ENCODE results near the gene ANKRD33B. TPM values are rescaled to one million over a fixed set of nuclear protein-coding genes. Genes with fewer than 3 reads are reported as not detected.
"Not testable (repeated sequence)": the region's sequence is repeated elsewhere in the genome, so short reads cannot be mapped to it uniquely, and the experiment has no call there.

ANKRD33B gene
- total and polyA plus RNA-seq, 2 of the 13 experiments (the other 11 are each of a cell fraction or from before 2014, with no cell fraction given) = 0.02 TPM; not detected in 1

DNA sequence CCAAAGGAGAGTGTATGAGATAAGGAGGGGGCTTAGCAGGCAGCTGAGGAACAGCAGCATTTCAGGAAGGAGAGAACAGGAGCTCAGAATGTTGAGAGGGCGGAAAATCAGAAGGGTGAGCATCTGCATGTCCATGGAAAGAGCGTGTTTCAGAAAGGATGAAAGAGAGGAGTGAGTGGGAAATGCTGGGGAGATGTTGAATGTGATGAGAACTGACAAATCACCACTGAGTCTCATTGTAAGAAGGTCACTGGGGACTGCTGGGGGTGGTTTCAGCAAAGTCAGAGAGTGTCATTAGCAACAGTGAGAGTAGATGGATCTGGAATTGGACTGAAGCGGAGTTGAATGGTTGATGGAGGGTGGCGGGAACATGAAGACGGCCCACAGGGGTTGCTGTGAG, 65.8 kb downstream of the ANKRD33B start (continued):
- TF ChIP-seq TSC22D2 (CRISPR knock-in tag; IDR thresholded peaks at IDR 0.05; ENCODE audit: borderline replicate concordance) (no peak), MAFF (IDR thresholded peaks at IDR 0.05; ENCODE audit: low read depth, low read length) (no peak), ZC3H13 (CRISPR knock-in tag; IDR thresholded peaks at IDR 0.05) (no peak), MTA1 (CRISPR knock-in tag; IDR thresholded peaks at IDR 0.05; ENCODE audit: borderline replicate concordance) (no peak), ZNF703 (CRISPR knock-in tag; IDR thresholded peaks at IDR 0.05; ENCODE audit: borderline replicate concordance) (no peak), MATR3 (CRISPR knock-in tag; IDR thresholded peaks at IDR 0.05) (no peak)
- TF ChIP-seq, protein P1, sequence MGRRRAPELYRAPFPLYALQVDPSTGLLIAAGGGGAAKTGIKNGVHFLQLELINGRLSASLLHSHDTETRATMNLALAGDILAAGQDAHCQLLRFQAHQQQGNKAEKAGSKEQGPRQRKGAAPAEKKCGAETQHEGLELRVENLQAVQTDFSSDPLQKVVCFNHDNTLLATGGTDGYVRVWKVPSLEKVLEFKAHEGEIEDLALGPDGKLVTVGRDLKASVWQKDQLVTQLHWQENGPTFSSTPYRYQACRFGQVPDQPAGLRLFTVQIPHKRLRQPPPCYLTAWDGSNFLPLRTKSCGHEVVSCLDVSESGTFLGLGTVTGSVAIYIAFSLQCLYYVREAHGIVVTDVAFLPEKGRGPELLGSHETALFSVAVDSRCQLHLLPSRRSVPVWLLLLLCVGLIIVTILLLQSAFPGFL (CRISPR knock-in tag; IDR thresholded peaks at IDR 0.05) = no peak

DNA sequence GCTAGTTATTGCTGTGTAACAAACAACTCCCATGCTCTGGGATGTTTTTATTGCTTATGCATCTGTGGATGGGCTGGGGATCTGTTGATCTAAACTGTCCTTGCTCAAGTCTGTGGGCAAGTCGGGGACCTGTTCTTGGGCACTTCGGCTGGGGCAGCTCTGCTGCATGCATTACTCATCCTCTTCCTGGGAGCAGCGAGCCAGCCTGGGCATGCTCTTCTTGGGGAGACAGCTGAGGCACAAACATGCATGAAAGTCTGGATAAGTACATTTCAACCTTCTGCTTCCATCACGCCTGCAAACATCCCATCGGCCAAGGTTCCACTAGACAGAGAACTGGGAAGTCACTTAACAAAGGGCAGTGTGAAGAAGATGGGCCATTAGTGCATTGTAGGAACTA, 66.3 kb downstream of the ANKRD33B start:
- H3K9ac ChIP-seq (ENCODE audit: insufficient read depth, low read depth, low read length) = no peak overlapping the region
- no peaks in the 10 kb centered on the region for H3K79me2 ChIP-seq (ENCODE audit: insufficient read depth, low read length)
- peaks cover 0 to 18% of the 10 kb centered on the region in 2 experiments; a peak in 2 of 5 replicates for H3K27me3 ChIP-seq (ENCODE audit: control insufficient read depth in 1 of 2, insufficient read depth in 2 of 2, low read length in 2 of 2)
- DNase-seq (ENCODE audit: low spot score) (no peak), ATAC-seq (no peak), FAIRE-seq (no peak)
- no peak overlapping the region for H3K4me3 ChIP-seq (replicated peaks in 1 of 3; ENCODE audit: insufficient read depth in 1 of 3, low read depth in 2 of 3, low read length in 3 of 3)
- no peak for TF ChIP-seq NFE2L2 (IDR thresholded peaks at IDR 0.05; ENCODE audit: low read length)
- no peak for TF ChIP-seq DNMT3B (CRISPR knock-in tag; conservative IDR thresholded peaks at IDR 0.05)
- POLR2A ChIA-PET = no interaction called here
- H3K27ac ChIP-seq (ENCODE audit: extremely low read length, insufficient read depth, low read length) = no peak overlapping the region
- no peaks in the 10 kb centered on the region for H4K20me1 ChIP-seq (ENCODE audit: insufficient read depth, low read length)
- in situ Hi-C loops (cut with HindIII; ENCODE audit: extremely low pct_ligation_motif_present, low pct_unique_long_range_greater_than_20kb) (no loop called here), intact Hi-C loops (cut with micrococcal nuclease; ENCODE audit: unreplicated experiment) (no loop called here)
- 31% methylated on average over 2 of the region's 5 CpGs for WGBS (ENCODE audit: low lambda C conversion rate)
- H2AFZ ChIP-seq (ENCODE audit: low read length) = no peak overlapping the region
- H3K9me3 ChIP-seq (ENCODE audit: low read length) = no peaks in the 10 kb centered on the region
- H3K4me1 ChIP-seq (ENCODE audit: insufficient read depth, low read length) = peaks cover 7% of the 10 kb centered on the region; the same call in 1 of the 2 replicates
- no peak overlapping the region for H3K4me2 ChIP-seq (ENCODE audit: low read depth, low read length)
- no TSS peak for BruUV-seq (replicated peaks)
- CTCF ChIA-PET (ENCODE audit: low intra/inter-chr PET ratio, low total read pairs) = no interaction called here
- H3K36me3 ChIP-seq (replicated peaks in 1 of 2; ENCODE audit: control insufficient read depth in 1 of 2, insufficient read depth in 2 of 2, low read length in 2 of 2) = no peaks in the 10 kb centered on the region

DNA sequence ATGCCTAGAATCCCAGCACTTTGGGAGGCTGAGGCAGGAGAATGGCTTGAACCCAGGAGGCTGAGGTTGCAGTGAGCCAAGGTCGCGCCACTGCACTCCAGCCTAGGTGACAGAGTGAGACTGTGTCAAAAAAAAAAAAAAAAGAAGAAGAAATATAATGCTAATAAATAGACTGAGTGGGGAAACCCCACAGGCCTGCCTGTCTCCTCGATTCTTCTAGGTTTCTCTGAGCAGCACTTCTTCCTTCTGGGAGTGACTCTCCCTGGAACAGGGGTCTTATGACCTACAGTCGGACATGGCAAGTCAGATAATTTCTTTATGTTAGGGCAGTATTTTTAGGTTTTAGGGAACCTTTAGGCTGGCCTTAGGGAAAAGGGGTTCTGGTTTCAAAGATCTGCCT, 66.9 kb downstream of the ANKRD33B start:
- FAIRE-seq; H3K4me1 ChIP-seq (ENCODE audit: insufficient read depth, low read length); intact Hi-C loops (cut with micrococcal nuclease; ENCODE audit: unreplicated experiment); BruUV-seq (replicated peaks); H3K4me3 ChIP-seq (replicated peaks in 1 of 3; ENCODE audit: insufficient read depth in 1 of 3, low read depth in 2 of 3, low read length in 3 of 3); ATAC-seq; H3K79me2 ChIP-seq (ENCODE audit: insufficient read depth, low read length); H3K36me3 ChIP-seq (replicated peaks in 1 of 2; ENCODE audit: control insufficient read depth in 1 of 2, insufficient read depth in 2 of 2, low read length in 2 of 2); H3K9me3 ChIP-seq (ENCODE audit: low read length); CTCF ChIA-PET (ENCODE audit: low intra/inter-chr PET ratio, low total read pairs); in situ Hi-C loops (cut with HindIII; ENCODE audit: extremely low pct_ligation_motif_present, low pct_unique_long_range_greater_than_20kb); H3K4me2 ChIP-seq (ENCODE audit: low read depth, low read length); DNase-seq (ENCODE audit: low spot score); POLR2A ChIA-PET; H3K9ac ChIP-seq (ENCODE audit: insufficient read depth, low read depth, low read length); H2AFZ ChIP-seq (ENCODE audit: low read length); H3K27ac ChIP-seq (ENCODE audit: extremely low read length, insufficient read depth, low read length); H4K20me1 ChIP-seq (ENCODE audit: insufficient read depth, low read length): not testable (repeated sequence)
- peaks cover 0 to 22% of the 10 kb centered on the region in 2 experiments; a peak in 3 of 5 replicates for H3K27me3 ChIP-seq (ENCODE audit: control insufficient read depth in 1 of 2, insufficient read depth in 2 of 2, low read length in 2 of 2)
- WGBS (ENCODE audit: low lambda C conversion rate) = 39% methylated on average over 4 of the region's 4 CpGs
